Upper lobe of right lung (tissue), 1 donor: ENCODE results near the gene FADS1. TPM values are rescaled to one million over a fixed set of nuclear protein-coding genes. Genes with fewer than 3 reads are reported as not detected.

Experiments used
- ATAC-seq: fragments of 200-7000 bp; cut with Tn5 transposase; one replicate; pipeline ENCODE4 v1.9.1; 2020; ENCODE audit warnings: mild to moderate bottlenecking, moderate library complexity
- DNase-seq: peaks from one replicate; pipeline ENCODE4 v3.0.0-alpha.2; 2020
- H3K27ac ChIP-seq: fragments of 200-600 bp; one replicate; pipeline ENCODE4 v1.8.0; 2022
- H3K27me3 ChIP-seq: fragments of 200-600 bp; one replicate; pipeline ENCODE4 v1.8.0; 2022; ENCODE audit warnings: mild to moderate bottlenecking
- H3K36me3 ChIP-seq: fragments of 200-600 bp; one replicate; pipeline ENCODE4 v1.8.0; 2022
- H3K4me1 ChIP-seq: fragments of 200-600 bp; one replicate; pipeline ENCODE4 v1.8.0; 2022
- H3K4me3 ChIP-seq: fragments of 200-600 bp; one replicate; pipeline ENCODE4 v1.8.0; 2022; ENCODE audit warnings: mild to moderate bottlenecking
- H3K9me3 ChIP-seq: fragments of 200-600 bp; one replicate; pipeline ENCODE4 v1.8.0; 2022
- intact Hi-C: fragments of 100-400 bp; cut with DNase I; formaldehyde crosslinking; loops from one replicate; pipeline ENCODE4 v1.11.0; 2022
- total RNA-seq: library from RNA; stranded (reverse); fragmentation: NEBNext Ultra II Directional; extraction: Animal tissue kit (Norgen Biotek cat#: 25700); gene quantifications from one replicate; pipeline ENCODE4 v1.2.1, GENCODE V29; 2021
- TF ChIP-seq, protein P1 (sequence below): fragments of 200-600 bp; IDR thresholded peaks from one replicate; pipeline ENCODE4 v1.8.0; 2022; ENCODE audit warnings: antibody characterized with exemption
- donor health status: DM: no; HTN: yes; CAD: no; lungs with severe emphysema.

The FADS1 gene
- total RNA-seq, 1 donor from 2014 or later, result 68.0 TPM

DNA sequence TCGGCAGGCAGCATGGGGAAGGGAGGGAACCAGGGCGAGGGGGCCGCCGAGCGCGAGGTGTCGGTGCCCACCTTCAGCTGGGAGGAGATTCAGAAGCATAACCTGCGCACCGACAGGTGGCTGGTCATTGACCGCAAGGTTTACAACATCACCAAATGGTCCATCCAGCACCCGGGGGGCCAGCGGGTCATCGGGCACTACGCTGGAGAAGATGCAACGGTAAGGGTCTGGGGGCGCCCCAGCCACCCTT is 11.5 kb upstream of the FADS1 start:
- Histone ChIP-seq H3K27me3 (no peaks in the 10 kb centered on the region), H3K4me1 (peaks cover 19% of the 10 kb centered on the region), H3K4me3 (peak overlapping the region; percentile 67), H3K27ac (peak overlapping the region; percentile 80), H3K36me3 (no peaks in the 10 kb centered on the region), H3K9me3 (no peaks in the 10 kb centered on the region)
- TF ChIP-seq, protein P1, sequence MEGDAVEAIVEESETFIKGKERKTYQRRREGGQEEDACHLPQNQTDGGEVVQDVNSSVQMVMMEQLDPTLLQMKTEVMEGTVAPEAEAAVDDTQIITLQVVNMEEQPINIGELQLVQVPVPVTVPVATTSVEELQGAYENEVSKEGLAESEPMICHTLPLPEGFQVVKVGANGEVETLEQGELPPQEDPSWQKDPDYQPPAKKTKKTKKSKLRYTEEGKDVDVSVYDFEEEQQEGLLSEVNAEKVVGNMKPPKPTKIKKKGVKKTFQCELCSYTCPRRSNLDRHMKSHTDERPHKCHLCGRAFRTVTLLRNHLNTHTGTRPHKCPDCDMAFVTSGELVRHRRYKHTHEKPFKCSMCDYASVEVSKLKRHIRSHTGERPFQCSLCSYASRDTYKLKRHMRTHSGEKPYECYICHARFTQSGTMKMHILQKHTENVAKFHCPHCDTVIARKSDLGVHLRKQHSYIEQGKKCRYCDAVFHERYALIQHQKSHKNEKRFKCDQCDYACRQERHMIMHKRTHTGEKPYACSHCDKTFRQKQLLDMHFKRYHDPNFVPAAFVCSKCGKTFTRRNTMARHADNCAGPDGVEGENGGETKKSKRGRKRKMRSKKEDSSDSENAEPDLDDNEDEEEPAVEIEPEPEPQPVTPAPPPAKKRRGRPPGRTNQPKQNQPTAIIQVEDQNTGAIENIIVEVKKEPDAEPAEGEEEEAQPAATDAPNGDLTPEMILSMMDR, result no peak
- intact Hi-C loops, result no loop called here
- ATAC-seq (no peak), DNase-seq (no peak)

DNA sequence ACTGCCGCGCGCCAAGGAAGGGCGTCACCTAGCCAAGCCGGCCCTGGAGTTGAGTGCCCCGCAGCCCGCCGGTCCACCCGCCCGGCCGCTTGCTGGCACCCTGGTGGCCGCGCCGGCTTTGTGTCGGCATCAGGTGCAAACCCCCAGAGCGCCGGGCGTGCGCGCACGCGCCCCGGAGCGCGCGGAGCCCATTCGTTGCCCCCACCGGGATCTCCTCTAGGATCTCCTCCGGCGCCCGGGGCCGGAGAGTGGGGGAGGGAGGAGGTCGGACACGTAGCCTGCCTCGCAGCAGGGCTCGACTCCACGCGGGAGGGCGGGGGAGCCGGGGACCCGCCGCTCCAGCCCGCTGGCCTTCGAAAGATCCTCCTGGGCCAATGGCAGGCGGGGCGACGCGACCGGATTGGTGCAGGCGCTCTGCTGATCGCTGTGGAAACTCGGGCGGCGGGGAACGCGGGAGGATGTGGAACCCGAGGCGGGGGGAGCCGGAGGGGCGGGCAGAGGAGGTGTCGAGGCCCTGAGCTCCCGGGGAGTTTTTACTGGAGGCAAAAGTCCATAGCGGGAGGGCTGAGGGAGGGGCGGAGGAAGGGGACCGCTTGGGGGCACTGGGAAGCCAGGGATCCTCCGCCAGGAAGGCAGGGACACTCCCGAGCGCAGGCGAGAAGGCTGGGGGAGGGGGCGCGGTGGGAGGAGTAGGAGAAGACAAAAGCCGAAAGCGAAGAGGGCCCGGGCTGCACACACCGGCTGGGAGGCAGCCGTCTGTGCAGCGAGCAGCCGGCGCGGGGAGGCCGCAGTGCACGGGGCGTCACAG is 11.0 kb upstream of the FADS1 start, which contains the start of gene FADS2:
FADS2 (plus strand) TSS at position 730 of the 808 bp plus-strand sequence. CDS start 91 bp downstream, outside the sequence.
- H3K9me3 ChIP-seq, result no peaks in the 10 kb centered on the region
- H3K4me3 ChIP-seq, result peak within 1 kb of the TSS; percentile 67
- peak; percentile 92 for ATAC-seq
- H3K4me1 ChIP-seq, result peaks cover 19% of the 10 kb centered on the region
- no peaks in the 10 kb centered on the region for H3K27me3 ChIP-seq
- peak; percentile 97 for DNase-seq
- H3K36me3 ChIP-seq, result no peaks in the 10 kb centered on the region
- intact Hi-C loops, result no loop called here
- TF ChIP-seq, protein P1, result no peak
- peak within 1 kb of the TSS; percentile 80 for H3K27ac ChIP-seq

DNA sequence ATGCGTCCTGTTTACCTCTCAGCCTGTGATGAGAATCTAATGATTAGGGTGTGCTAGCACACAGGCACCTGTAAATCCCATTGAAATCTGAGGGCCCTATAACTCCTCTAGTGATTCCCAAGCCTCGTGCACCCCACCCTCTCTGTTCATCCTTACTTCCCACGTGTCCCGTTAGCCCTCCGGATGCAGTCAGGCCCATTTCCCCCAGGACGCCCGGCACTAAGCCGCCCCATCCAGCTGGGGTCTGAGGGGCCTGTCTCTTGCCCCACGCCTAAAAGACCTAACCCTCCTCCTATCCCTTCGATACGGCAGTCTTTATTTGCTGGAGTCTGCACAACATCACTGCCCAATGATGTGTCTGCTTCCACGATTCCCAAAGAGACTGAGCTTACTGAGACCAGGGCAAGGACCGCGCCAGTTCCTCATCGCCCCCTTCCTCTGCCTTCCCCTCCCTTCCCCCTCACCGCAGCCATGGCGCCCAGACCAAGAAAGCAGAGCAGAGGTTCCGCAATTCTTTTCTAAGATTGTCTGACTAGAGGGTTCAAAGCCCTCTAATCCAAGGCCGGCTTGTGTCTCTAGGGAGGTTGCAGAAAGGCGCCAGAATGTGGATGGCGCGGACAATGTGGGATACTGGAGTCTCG is 10.2 kb upstream of the FADS1 start:
- intact Hi-C loops, result no loop called here
- Histone ChIP-seq H3K27ac (peak overlapping the region; percentile 80), H3K9me3 (no peaks in the 10 kb centered on the region), H3K27me3 (no peaks in the 10 kb centered on the region), H3K4me1 (peaks cover 19% of the 10 kb centered on the region), H3K36me3 (no peaks in the 10 kb centered on the region), H3K4me3 (peak overlapping the region; percentile 67)
- TF ChIP-seq, protein P1, result no peak
- DNase-seq (peak; percentile 73), ATAC-seq (peak; percentile 11)

DNA sequence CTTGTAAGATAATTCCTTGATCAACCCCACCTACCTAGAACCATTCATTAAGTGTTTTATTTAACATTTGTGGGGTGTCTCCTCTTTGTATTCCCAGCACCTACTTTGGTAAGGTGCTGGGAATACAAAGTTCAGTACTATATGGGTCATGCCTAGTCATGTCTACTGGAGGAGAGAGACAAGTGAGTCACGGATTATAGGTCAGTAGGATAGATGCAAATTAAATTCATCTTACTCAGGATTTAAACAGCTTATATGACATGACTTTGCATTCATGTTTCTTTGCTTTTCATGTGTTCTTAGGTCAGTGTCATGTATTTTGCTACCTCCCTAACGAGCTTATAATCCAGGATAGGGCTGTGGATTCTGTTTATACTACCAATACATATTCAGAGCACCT is 3.4 kb upstream of the FADS1 start:
- Histone ChIP-seq H3K4me1 (no peaks in the 10 kb centered on the region), H3K36me3 (no peaks in the 10 kb centered on the region), H3K27ac (no peak overlapping the region), H3K9me3 (no peaks in the 10 kb centered on the region), H3K4me3 (no peak overlapping the region), H3K27me3 (no peaks in the 10 kb centered on the region)
- TF ChIP-seq, protein P1, result no peak
- intact Hi-C loops, result no loop called here
- ATAC-seq (no peak), DNase-seq (no peak)

DNA sequence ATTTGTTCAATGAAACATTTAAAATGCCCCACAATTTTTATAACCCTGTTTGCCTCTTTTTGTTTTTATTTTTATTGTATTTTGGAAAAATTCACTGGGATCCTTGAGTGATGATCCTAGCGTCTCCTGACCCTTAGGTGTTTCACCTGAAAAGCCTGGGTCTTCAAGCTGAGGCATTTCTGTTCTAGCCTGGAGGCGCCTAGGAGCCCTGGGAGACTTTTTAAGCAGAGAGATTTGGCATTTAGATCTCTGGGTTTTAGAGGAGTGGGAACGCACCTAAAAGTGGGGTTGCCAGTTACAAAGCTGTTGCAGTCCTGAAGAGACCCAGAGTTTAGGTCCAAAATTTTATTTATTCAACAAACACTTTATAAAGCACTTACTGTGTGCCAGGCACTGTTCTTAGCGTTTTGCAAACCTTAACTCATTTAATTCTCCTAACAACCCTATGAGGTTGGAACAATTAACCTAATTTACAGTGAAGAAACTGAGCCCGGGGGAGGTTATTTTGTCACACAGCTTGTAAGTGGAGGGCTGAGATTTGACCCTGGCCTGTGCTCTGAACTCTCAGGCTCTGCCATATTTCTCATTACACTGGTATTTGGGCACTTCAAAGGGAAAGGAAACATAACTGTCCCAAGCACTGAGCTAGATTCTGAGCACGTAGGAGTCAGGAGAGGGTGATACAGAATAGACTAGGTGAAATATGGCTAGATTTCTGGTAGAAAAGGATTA is 834 bp upstream of the FADS1 start:
- TF ChIP-seq, protein P1, result no peak
- DNase-seq (no peak), ATAC-seq (no peak)
- H3K9me3 ChIP-seq, result no peaks in the 10 kb centered on the region
- H3K27ac ChIP-seq, result peak overlapping the region; percentile 97
- H3K4me3 ChIP-seq, result peak overlapping the region; percentile 70
- H3K4me1 ChIP-seq, result no peaks in the 10 kb centered on the region
- peaks cover 5% of the 10 kb centered on the region for H3K36me3 ChIP-seq
- H3K27me3 ChIP-seq, result no peaks in the 10 kb centered on the region
- intact Hi-C loops, result no loop called here
